ENCODE data around the gene NDUFAF3. TPM values are rescaled to one million over a fixed set of nuclear protein-coding genes. Genes with fewer than 3 reads are reported as not detected.

The NDUFAF3 gene, protein sequence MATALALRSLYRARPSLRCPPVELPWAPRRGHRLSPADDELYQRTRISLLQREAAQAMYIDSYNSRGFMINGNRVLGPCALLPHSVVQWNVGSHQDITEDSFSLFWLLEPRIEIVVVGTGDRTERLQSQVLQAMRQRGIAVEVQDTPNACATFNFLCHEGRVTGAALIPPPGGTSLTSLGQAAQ
- 124 and 133 TPM in 2 replicates for total RNA-seq (2022)
- percentile 63 among the genes with signal in this experiment for Bru-seq, nascent RNA
- BruChase-seq, experiment 1, labeled RNA remaining after a 6-hour chase: percentile 83 among the genes with signal in this experiment
- percentile 74 among the genes with signal in this experiment for BruChase-seq, experiment 2, labeled RNA remaining after a 2-hour chase
- long read RNA-seq, transcript NDUFAF3-206 (4 exons, 826 nt): minor isoform, 17 of 381 reads
- long read RNA-seq, transcript NDUFAF3-202 (5 exons, 2,012 nt): major isoform, 289 of 381 reads
- long read RNA-seq, partial matches to known transcripts: 15 of 381 reads
- long read RNA-seq, other reads (novel, unspliced or antisense): 60 of 381 reads

DNA sequence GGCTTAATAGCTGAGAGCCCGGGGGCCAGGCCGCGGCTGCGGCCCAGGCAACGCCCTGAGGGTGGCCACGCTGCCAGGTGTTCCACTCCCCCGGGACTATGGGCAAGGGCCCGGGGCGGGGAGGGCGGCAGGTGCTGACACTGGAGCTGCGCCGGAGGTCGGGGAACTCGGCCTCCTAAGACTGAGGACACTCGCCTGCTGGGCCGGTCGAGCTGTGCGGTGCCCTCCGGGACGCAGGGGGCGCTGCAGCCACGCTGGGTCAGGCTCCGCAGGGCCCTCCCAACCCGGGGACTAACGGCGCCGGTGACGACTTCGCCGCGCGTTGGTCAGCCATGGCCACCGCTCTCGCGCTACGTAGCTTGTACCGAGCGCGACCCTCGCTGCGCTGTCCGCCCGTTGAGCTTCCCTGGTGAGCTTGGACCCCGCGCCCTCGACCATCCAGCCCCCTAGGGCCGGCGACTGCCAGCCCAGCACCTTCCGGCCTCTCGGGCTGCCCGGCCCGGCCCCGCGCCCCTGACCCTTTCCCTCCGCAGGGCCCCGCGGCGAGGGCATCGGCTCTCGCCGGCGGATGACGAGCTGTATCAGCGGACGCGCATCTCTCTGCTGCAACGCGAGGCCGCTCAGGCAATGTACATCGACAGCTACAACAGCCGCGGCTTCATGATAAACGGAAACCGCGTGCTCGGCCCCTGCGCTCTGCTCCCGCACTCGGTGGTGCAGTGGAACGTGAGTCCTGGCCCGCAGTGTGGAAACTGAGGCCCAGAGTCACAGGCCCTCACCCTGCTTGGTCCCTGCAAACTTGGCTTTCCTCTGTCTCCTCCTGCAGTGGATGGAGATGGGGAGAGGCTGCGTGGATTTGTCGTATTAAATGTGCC, at the start of gene NDUFAF3:
Gene NDUFAF3, plus strand, starts transcription at position 309 of the 875 bp plus-strand sequence. Its CDS starts 24 bp downstream, at position 333.
- TSS peak; percentile 41 for BruUV-seq (replicated peaks)
- Mint-ChIP-seq H3K27me3 (ENCODE audit: unreplicated experiment) (no peaks in the 10 kb centered on the region), H3K4me1 (ENCODE audit: low read depth, unreplicated experiment) (peaks cover 3% of the 10 kb centered on the region), H3K36me3 (ENCODE audit: insufficient read depth, unreplicated experiment) (peaks cover 98% of the 10 kb centered on the region), H3K9me3 (ENCODE audit: low read depth, unreplicated experiment) (no peaks in the 10 kb centered on the region), H3K4me3 (ENCODE audit: low read depth, unreplicated experiment) (peak within 1 kb of the TSS; percentile 74), H3K27ac (ENCODE audit: unreplicated experiment) (peak within 1 kb of the TSS; percentile 88)
- CTCF ChIA-PET: interaction anchor here (0.5 to 2.0 kb wide), 8 partner anchors 9 to 318 kb away, joined by 3 to 8 read pairs (median 4); partner anchors contain the start of genes QRICH1, USP4 and WDR6
- TF ChIP-seq, protein P1, sequence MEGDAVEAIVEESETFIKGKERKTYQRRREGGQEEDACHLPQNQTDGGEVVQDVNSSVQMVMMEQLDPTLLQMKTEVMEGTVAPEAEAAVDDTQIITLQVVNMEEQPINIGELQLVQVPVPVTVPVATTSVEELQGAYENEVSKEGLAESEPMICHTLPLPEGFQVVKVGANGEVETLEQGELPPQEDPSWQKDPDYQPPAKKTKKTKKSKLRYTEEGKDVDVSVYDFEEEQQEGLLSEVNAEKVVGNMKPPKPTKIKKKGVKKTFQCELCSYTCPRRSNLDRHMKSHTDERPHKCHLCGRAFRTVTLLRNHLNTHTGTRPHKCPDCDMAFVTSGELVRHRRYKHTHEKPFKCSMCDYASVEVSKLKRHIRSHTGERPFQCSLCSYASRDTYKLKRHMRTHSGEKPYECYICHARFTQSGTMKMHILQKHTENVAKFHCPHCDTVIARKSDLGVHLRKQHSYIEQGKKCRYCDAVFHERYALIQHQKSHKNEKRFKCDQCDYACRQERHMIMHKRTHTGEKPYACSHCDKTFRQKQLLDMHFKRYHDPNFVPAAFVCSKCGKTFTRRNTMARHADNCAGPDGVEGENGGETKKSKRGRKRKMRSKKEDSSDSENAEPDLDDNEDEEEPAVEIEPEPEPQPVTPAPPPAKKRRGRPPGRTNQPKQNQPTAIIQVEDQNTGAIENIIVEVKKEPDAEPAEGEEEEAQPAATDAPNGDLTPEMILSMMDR (IDR thresholded peaks at IDR 0.05; ENCODE audit: unreplicated experiment): peak; percentile 87
- intact Hi-C loops (cut with micrococcal nuclease; ENCODE audit: unreplicated experiment): no loop called here
- DNase-seq: peak; percentile 97

DNA sequence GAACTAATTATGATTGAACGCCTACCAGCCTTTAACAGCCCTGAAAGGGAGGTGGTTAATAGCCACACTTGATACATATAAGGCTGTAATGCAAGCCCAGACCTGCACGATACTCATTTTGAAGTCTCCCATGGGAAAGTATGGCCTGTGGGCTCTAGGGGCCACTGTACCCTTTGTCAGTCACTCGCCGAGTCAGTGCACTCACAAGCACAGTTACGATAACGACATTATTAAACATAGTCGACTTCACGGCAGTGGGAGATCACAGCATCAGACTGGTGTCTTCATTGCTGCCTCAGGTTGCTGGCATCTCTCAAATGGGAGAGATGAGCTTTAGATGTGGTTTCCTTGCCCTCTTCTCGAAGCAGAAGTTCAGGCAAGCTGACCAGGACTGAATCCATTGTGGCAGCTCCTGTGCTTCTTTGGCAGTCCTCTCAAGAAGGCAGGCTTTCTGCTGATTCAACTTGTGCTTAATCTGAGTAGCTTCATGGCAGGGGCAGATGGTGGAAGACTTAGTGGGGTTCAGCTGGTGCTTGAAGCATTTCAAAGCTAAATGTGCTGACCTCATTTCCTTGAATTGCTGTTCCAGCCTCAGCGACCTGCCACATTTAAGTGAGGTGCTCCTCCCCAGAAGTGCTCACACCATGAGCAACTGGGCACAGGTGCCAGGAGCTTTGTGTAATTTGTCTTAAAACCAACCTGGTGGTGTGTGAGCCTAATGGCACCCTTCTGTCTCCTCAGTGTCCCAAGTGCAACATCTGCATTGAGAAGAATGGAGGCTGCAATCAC, 47.7 kb upstream of the NDUFAF3 start:
- Mint-ChIP-seq H3K9me3 (ENCODE audit: low read depth, unreplicated experiment) (no peaks in the 10 kb centered on the region), H3K4me1 (ENCODE audit: low read depth, unreplicated experiment) (no peaks in the 10 kb centered on the region), H3K27ac (ENCODE audit: unreplicated experiment) (no peak overlapping the region), H3K4me3 (ENCODE audit: low read depth, unreplicated experiment) (no peak overlapping the region), H3K36me3 (ENCODE audit: insufficient read depth, unreplicated experiment) (peaks cover 59% of the 10 kb centered on the region), H3K27me3 (ENCODE audit: unreplicated experiment) (no peaks in the 10 kb centered on the region)
- CTCF ChIA-PET: no interaction called here
- TF ChIP-seq, protein P1 (IDR thresholded peaks at IDR 0.05; ENCODE audit: unreplicated experiment): no peak
- intact Hi-C loops (cut with micrococcal nuclease; ENCODE audit: unreplicated experiment): no loop called here
- no peak for DNase-seq
- BruUV-seq (replicated peaks): no TSS peak

DNA sequence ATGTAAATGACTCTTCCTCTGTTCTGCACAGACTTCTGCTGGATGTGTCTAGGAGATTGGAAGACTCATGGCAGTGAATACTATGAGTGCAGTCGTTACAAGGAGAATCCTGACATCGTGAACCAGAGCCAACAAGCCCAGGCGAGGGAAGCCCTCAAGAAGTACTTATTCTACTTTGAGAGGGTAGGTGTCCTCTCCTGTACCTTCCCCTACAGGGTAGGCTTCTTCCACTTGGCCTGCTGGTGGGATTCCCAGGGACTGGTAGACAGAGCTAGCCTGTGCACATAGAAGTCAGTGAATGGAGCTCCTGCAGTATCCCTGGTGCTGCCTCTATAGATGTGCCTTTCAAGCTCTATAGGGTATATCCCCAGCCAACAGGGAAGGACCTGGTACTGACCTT, 42.5 kb upstream of the NDUFAF3 start:
- CTCF ChIA-PET: no interaction called here
- no peak overlapping the region for H3K27ac Mint-ChIP-seq (ENCODE audit: unreplicated experiment)
- no TSS peak for BruUV-seq (replicated peaks)
- H3K4me1 Mint-ChIP-seq (ENCODE audit: low read depth, unreplicated experiment): no peaks in the 10 kb centered on the region
- intact Hi-C loops (cut with micrococcal nuclease; ENCODE audit: unreplicated experiment): no loop called here
- H3K27me3 Mint-ChIP-seq (ENCODE audit: unreplicated experiment): no peaks in the 10 kb centered on the region
- H3K4me3 Mint-ChIP-seq (ENCODE audit: low read depth, unreplicated experiment): no peak overlapping the region
- DNase-seq: no peak
- H3K9me3 Mint-ChIP-seq (ENCODE audit: low read depth, unreplicated experiment): no peaks in the 10 kb centered on the region
- H3K36me3 Mint-ChIP-seq (ENCODE audit: insufficient read depth, unreplicated experiment): peaks cover 52% of the 10 kb centered on the region
- TF ChIP-seq, protein P1 (IDR thresholded peaks at IDR 0.05; ENCODE audit: unreplicated experiment): no peak

DNA sequence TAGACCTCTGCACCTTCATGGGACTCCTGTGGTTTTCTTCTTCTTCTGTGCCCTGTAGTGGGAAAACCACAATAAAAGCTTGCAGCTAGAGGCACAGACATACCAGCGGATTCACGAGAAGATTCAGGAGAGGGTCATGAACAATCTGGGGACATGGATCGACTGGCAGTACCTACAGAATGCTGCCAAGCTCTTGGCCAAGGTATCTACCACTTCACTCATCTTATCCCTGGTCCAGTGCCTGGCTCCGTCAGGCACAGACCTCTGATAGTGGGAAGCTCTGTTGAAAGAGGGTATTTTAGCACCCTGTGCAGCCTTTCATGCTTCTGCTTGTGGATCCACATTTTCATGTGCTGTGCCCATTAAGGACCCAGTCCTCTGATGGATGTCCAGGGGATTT, 41.6 kb upstream of the NDUFAF3 start:
- BruUV-seq (replicated peaks): no TSS peak
- no peaks in the 10 kb centered on the region for H3K27me3 Mint-ChIP-seq (ENCODE audit: unreplicated experiment)
- intact Hi-C loops (cut with micrococcal nuclease; ENCODE audit: unreplicated experiment): no loop called here
- TF ChIP-seq, protein P1 (IDR thresholded peaks at IDR 0.05; ENCODE audit: unreplicated experiment): no peak
- H3K4me3 Mint-ChIP-seq (ENCODE audit: low read depth, unreplicated experiment): no peak overlapping the region
- peaks cover 45% of the 10 kb centered on the region for H3K36me3 Mint-ChIP-seq (ENCODE audit: insufficient read depth, unreplicated experiment)
- H3K27ac Mint-ChIP-seq (ENCODE audit: unreplicated experiment): no peak overlapping the region
- no peaks in the 10 kb centered on the region for H3K4me1 Mint-ChIP-seq (ENCODE audit: low read depth, unreplicated experiment)
- DNase-seq: no peak
- no peaks in the 10 kb centered on the region for H3K9me3 Mint-ChIP-seq (ENCODE audit: low read depth, unreplicated experiment)
- CTCF ChIA-PET: no interaction called here
